ENCODE measurements around the gene KCNIP1.
A peak's percentile ranks its signal among the peaks of the same experiment; 100 is the strongest.

KCNIP1 gene

GRCh38 chr5:170482511-170482910, 21.3 kb upstream of the KCNIP1 start:
- Histone ChIP-seq H3K27ac (ENCODE audit: extremely low read depth, low read depth, low read length) (no peak overlapping the region), H3K36me3 (ENCODE audit: control insufficient read depth in 2 of 2, insufficient read depth in 1 of 2, low read length in 2 of 2) (no peaks in the 10 kb centered on the region), H3K9me3 (ENCODE audit: control insufficient read depth, insufficient read depth, low read depth, low read length) (no peaks in the 10 kb centered on the region), H3K4me3 (ENCODE audit: low read depth, low read length) (no peak overlapping the region), H3K4me1 (ENCODE audit: control insufficient read depth, insufficient read depth, low read length) (no peaks in the 10 kb centered on the region; the same call in 1 of the 2 replicates)
- CTCF ChIA-PET = interaction anchor here (0.7 to 1.1 kb wide), 3 partner anchors 48 to 298 kb away, joined by 3 to 4 read pairs (median 3); no protein-coding TSS in a partner anchor
- TF ChIP-seq ZNF211 (tag by site-specific recombination; IDR thresholded peaks at IDR 0.05; ENCODE audit: low read depth) = no peak
- POLR2A ChIA-PET = interaction anchor here (1.5 kb wide), 1 partner anchor 9 kb away, joined by 3 read pairs; no protein-coding TSS in a partner anchor

DNA sequence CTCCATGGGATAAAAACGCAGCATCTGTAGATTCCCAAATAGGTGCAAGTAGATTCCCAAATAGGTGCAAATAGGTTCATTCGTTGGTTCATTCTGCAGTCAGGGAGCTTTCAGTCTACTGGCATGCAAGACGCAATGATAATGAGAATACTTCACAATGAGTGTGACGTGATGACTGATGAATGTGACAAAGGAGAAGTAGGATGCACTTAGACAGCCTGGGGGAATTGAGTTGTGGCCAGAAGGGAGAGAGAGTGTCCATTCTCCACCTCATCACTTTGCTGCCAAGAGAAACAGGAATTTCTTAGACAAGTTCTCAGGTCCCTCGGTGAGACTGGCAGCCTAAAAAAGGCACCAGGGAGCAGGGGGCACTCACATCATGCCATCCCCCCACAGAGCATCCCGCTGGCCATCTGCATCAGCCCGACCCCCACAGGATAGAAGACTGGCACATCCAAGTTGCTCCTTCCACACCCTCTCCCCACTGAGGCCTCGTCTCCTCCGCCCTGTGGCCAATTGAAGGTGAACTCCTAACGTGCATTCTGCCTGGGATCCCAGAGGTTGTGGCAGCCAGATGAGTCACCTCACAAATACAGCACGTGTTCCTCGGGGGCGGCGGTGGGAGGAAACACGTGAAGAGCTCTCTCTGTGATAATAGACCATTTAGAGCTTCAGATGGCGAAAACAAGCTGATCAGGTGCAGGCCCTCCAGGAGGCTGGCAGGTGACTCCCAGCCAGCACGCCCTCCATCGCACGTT, 19.9 kb upstream of the KCNIP1 start:
- Histone ChIP-seq H3K4me3 (ENCODE audit: low read depth, low read length) (no peak overlapping the region), H3K27ac (ENCODE audit: extremely low read depth, low read depth, low read length) (no peak overlapping the region), H3K36me3 (ENCODE audit: control insufficient read depth in 2 of 2, insufficient read depth in 1 of 2, low read length in 2 of 2) (no peaks in the 10 kb centered on the region), H3K4me1 (ENCODE audit: control insufficient read depth, insufficient read depth, low read length) (no peaks in the 10 kb centered on the region; the same call in 1 of the 2 replicates), H3K9me3 (ENCODE audit: control insufficient read depth, insufficient read depth, low read depth, low read length) (no peaks in the 10 kb centered on the region)
- ChIA-PET CTCF (interaction anchor here (0.6 kb wide), 1 partner anchor 33 kb away, joined by 3 read pairs; no protein-coding TSS in a partner anchor), POLR2A (no interaction called here)
- no peak for TF ChIP-seq KLF16 (tag by site-specific recombination; IDR thresholded peaks at IDR 0.05)
- TF ChIP-seq, protein P1, sequence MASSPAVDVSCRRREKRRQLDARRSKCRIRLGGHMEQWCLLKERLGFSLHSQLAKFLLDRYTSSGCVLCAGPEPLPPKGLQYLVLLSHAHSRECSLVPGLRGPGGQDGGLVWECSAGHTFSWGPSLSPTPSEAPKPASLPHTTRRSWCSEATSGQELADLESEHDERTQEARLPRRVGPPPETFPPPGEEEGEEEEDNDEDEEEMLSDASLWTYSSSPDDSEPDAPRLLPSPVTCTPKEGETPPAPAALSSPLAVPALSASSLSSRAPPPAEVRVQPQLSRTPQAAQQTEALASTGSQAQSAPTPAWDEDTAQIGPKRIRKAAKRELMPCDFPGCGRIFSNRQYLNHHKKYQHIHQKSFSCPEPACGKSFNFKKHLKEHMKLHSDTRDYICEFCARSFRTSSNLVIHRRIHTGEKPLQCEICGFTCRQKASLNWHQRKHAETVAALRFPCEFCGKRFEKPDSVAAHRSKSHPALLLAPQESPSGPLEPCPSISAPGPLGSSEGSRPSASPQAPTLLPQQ (tag by site-specific recombination; IDR thresholded peaks at IDR 0.05) = no peak
- TF ChIP-seq ZXDB (tag by site-specific recombination; IDR thresholded peaks at IDR 0.05) = no peak
- TF ChIP-seq, protein P2, sequence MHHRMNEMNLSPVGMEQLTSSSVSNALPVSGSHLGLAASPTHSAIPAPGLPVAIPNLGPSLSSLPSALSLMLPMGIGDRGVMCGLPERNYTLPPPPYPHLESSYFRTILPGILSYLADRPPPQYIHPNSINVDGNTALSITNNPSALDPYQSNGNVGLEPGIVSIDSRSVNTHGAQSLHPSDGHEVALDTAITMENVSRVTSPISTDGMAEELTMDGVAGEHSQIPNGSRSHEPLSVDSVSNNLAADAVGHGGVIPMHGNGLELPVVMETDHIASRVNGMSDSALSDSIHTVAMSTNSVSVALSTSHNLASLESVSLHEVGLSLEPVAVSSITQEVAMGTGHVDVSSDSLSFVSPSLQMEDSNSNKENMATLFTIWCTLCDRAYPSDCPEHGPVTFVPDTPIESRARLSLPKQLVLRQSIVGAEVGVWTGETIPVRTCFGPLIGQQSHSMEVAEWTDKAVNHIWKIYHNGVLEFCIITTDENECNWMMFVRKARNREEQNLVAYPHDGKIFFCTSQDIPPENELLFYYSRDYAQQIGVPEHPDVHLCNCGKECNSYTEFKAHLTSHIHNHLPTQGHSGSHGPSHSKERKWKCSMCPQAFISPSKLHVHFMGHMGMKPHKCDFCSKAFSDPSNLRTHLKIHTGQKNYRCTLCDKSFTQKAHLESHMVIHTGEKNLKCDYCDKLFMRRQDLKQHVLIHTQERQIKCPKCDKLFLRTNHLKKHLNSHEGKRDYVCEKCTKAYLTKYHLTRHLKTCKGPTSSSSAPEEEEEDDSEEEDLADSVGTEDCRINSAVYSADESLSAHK (tag by site-specific recombination; IDR thresholded peaks at IDR 0.05) = no peak
- TF ChIP-seq ZNF221 (tag by site-specific recombination; IDR thresholded peaks at IDR 0.05; ENCODE audit: borderline replicate concordance) = no peak
- TF ChIP-seq ZIC2 (tag by site-specific recombination; IDR thresholded peaks at IDR 0.05) = 0 out of 2 replicates have a peak, but pooled peaks have one; percentile 48
- TF ChIP-seq ZNF239 (tag by site-specific recombination; IDR thresholded peaks at IDR 0.05) = no peak
- TF ChIP-seq ZNF19 (tag by site-specific recombination; IDR thresholded peaks at IDR 0.05; ENCODE audit: low read depth) = no peak
- TF ChIP-seq, protein P3, sequence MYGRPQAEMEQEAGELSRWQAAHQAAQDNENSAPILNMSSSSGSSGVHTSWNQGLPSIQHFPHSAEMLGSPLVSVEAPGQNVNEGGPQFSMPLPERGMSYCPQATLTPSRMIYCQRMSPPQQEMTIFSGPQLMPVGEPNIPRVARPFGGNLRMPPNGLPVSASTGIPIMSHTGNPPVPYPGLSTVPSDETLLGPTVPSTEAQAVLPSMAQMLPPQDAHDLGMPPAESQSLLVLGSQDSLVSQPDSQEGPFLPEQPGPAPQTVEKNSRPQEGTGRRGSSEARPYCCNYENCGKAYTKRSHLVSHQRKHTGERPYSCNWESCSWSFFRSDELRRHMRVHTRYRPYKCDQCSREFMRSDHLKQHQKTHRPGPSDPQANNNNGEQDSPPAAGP (tag by site-specific recombination; IDR thresholded peaks at IDR 0.05) = peak; percentile 65; the same call in 1 of the 2 replicates
- TF ChIP-seq PATZ1 (tag by site-specific recombination; IDR thresholded peaks at IDR 0.05) = peak; percentile 43; the same call in 1 of the 2 replicates
- no peak for TF ChIP-seq ZNF544 (tag by site-specific recombination; IDR thresholded peaks at IDR 0.05)
- TF ChIP-seq, protein P4, sequence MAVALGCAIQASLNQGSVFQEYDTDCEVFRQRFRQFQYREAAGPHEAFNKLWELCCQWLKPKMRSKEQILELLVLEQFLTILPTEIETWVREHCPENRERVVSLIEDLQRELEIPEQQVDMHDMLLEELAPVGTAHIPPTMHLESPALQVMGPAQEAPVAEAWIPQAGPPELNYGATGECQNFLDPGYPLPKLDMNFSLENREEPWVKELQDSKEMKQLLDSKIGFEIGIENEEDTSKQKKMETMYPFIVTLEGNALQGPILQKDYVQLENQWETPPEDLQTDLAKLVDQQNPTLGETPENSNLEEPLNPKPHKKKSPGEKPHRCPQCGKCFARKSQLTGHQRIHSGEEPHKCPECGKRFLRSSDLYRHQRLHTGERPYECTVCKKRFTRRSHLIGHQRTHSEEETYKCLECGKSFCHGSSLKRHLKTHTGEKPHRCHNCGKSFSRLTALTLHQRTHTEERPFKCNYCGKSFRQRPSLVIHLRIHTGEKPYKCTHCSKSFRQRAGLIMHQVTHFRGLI (tag by site-specific recombination; IDR thresholded peaks at IDR 0.05) = no peak
- TF ChIP-seq ZNF501 (tag by site-specific recombination; IDR thresholded peaks at IDR 0.05) = no peak
- no peak for TF ChIP-seq ZNF391 (tag by site-specific recombination; IDR thresholded peaks at IDR 0.05; ENCODE audit: borderline replicate concordance, low read depth)
- TF ChIP-seq ZBTB7A (tag by site-specific recombination; IDR thresholded peaks at IDR 0.05; ENCODE audit: low read depth) = no peak
- TF ChIP-seq GLIS1 (tag by site-specific recombination; IDR thresholded peaks at IDR 0.05) = peak; percentile 21; the same call in 1 of the 2 replicates
- 0 out of 2 replicates have a peak, but pooled peaks have one; percentile 11 for TF ChIP-seq CTCF (tag by site-specific recombination; IDR thresholded peaks at IDR 0.05)
- TF ChIP-seq ZFHX2 (tag by site-specific recombination; conservative IDR thresholded peaks at IDR 0.05) = peak; percentile 93
- no peak for TF ChIP-seq ZNF138 (tag by site-specific recombination; IDR thresholded peaks at IDR 0.05; ENCODE audit: borderline replicate concordance)
- TF ChIP-seq KLF9 (tag by site-specific recombination; IDR thresholded peaks at IDR 0.05; ENCODE audit: low read depth) = 0 out of 2 replicates have a peak, but pooled peaks have one; percentile 21
- TF ChIP-seq ZNF423 (tag by site-specific recombination; IDR thresholded peaks at IDR 0.05) = no peak
- no peak for TF ChIP-seq ZNF600 (tag by site-specific recombination; IDR thresholded peaks at IDR 0.05)

Measured in HEK293 (cell line).